NCI-H2227 treated with DMSO at 0.1 percent for 48 hours (cell line): Measurements from ENCODE around the gene FANCC.

ENCODE experiments used
- DNase-seq: peaks from one replicate; lab custom pipeline; 2025; lab: John Stamatoyannopoulos, UW

The FANCC gene, protein sequence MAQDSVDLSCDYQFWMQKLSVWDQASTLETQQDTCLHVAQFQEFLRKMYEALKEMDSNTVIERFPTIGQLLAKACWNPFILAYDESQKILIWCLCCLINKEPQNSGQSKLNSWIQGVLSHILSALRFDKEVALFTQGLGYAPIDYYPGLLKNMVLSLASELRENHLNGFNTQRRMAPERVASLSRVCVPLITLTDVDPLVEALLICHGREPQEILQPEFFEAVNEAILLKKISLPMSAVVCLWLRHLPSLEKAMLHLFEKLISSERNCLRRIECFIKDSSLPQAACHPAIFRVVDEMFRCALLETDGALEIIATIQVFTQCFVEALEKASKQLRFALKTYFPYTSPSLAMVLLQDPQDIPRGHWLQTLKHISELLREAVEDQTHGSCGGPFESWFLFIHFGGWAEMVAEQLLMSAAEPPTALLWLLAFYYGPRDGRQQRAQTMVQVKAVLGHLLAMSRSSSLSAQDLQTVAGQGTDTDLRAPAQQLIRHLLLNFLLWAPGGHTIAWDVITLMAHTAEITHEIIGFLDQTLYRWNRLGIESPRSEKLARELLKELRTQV

DNA sequence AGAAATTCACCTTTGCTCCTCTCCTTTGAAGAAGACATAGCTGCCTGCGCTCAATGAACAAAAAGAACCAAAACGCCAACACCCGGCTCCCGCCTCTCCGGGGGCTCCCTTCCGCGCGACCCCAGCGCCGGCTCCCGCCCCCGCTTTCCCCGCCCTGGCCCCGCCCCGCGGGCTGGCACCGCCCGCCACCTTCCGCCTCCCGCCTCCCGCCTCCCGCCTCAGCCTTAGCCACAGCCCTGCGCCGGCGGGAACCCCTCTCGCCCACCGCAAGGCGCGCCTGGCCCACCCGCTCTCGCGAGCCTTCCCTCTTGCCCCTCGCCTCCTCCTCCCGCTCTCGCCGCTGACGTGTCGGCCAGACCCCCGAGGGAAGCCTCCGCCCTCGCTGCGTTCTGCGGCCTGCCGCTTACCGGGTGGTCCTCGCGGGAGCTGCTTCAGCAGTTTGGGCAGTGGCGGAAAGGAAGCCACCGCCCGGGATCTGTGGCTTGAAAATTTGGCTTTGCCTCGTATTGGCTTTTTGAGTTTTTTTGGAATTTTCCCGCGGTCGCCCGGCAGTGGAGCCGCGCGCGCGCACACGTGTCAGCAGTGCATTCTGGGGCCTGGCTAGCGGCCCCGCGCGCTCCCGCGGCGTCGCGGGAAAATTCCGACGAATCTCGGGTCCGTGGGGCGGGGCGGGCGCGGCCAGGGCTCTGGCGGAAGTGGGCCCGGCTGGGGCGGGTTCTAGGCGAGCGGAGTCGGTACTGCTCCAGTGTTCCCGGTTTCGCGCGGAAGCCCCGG lies at the start of gene FANCC:
Gene FANCC (minus strand): TSS at position 591 of the 774 bp plus-strand sequence. CDS start 68,418 bp downstream, outside the sequence.
- DNase-seq: peak; percentile 91

DNA sequence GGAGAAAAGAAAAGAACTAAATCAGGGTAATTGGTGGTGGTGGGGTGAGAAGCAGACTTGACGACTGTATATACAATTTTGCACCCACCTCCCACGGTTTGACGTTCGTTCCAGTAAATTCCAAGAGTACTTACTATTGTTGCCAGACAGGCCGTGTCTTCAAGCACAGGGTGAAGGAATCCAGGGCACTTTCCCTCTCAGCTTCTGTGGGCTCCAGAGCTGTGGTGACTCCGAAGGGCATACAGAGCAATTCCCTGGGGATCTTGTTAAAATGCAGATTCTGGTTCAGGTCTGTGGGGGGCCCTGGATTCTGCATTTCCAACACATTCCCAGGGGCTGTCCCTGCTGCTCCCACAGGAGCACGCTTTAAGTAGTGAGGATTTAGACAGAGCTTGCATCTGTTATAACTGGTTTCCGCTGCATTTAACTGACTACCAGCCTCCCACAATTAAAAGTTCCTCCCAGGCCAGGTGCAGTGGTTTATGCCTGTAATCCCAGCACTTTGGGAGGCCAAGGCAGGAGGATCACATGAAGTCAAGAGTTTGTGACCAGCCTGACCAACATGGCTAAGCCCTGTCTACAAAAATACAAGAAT lies 49.3 kb upstream of the FANCC start:
- no peak for DNase-seq

DNA sequence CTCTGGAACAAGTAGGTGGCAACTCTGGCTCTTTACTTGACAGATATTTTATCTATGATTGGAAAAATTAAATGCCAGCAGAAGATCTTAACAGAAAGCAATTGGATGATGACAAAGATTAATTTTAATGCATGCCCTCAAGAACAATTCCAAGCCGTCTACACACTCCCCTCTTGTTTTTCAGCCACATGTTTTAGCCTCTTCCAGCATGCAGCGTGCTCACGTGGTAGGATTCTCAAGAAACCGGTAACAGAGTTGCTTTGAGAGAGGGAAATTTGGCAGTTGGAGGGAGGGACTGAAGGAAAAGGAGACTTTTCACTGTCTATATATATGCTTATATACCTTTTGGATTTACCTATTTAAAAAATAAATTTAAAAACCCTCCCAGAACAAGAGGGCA lies 48.3 kb upstream of the FANCC start:
- no peak for DNase-seq

DNA sequence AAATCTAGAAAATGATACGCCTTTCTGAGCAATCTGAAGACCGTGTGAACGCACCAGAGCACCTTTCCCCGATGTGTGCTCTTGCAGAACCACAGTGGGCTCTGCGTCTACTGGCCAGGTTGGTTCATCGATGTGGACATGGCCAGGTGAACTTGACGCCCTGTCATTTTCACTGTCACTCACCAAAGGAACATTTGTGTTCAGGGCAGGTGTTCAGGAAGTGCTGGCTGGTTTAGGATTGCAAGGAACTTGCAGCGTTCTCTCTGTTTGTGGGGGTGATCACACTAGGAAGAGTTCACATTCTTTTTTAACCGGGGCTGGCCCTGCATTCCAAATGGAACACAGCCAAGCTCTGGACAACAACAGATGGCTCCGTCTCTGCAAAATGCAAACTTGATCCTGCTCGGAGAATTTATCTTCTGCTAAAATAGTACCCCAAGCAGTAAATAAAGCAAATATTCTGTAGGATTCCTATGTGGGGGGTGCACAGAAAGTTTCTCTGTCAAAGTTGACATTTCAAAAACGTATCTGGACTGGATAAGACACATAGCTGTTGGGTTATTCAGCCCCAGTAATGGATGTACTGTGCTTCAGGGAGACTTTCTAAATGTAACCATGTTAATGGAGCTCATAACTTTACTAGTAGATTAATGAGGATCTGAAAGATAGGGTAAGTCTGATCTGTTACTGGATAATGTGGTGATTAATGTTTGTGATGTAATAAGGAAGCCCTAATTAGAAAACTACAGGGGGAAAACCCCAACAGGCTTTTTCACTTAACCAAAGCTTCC lies 45.7 kb upstream of the FANCC start:
- no peak for DNase-seq

DNA sequence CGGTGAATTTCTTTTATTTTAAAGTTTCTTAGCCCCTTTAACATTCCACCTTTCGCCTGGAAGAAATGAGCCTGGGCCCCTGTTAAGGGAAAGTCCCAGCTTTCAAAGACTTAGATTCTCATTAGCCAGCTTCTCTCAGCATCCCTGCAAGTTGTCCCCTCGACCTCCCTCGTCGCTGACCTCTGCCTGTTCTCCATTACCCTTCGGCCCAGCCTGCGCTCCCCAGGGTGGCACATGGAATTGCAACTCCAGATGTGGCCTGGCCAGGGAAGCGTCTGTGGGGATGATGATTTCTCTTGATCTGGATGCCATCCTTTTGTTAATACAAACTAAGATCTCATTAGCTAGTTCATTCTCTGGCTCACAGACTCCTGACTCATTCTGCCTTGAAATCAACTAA lies 43.4 kb upstream of the FANCC start:
- no peak for DNase-seq

DNA sequence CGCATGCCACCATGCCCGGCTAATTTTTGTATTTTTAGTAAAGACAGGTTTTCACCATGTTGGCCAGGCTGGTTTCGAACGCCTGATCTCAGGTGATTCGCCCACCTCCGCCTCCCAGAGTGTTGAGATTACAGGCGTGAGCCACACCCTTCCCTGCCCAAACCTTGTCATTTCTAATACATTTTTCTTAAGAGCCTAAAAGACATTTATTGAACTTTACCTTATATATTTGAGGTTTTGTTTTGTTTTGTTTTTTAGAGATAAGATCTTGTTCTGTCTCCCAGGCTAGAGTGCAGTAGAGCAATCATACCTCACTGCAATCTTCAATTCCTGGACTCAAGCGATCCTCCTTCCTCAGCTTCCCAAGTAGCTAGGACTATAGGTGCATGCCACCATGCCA lies 39.8 kb upstream of the FANCC start:
- no peak for DNase-seq

DNA sequence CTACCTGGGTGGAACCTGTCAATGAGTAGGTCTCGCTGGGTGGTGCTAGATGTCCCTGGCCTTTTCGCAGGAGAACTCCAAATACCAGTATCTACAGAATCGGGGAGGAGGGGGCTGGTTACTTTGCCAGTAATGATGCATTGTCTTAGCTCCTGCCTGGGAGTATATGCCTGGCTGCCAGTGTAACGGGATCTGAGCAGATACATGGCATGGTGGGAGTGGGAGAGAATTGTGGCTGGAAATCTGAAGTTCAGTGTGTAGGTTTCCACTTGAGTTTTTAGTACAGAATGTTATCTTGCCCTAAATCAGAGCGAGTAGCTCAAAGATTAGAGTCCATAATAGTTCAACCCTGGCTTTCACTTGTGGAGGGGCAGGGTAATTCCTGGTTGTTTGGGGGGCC lies 38.0 kb upstream of the FANCC start:
- DNase-seq: no peak

DNA sequence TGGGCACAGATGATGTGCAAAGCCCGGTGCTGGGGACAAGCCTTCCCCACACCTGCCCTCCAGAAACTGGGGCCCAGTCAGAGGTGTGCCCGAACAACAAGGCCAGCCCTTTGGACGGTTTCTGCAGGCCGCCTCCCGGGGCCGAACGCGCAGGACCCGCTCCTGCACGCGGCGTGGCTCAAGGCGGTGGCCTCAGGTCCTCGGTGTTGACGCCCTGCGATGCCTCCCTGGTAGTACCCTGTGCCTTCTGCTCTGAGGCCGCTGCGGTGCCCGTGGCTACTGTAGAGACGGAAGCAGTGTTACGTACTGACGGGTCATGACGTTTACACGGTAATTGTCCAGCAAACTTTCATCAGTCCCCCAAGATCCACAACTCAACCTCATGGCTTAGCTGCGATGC lies 33.5 kb upstream of the FANCC start:
- no peak for DNase-seq

DNA sequence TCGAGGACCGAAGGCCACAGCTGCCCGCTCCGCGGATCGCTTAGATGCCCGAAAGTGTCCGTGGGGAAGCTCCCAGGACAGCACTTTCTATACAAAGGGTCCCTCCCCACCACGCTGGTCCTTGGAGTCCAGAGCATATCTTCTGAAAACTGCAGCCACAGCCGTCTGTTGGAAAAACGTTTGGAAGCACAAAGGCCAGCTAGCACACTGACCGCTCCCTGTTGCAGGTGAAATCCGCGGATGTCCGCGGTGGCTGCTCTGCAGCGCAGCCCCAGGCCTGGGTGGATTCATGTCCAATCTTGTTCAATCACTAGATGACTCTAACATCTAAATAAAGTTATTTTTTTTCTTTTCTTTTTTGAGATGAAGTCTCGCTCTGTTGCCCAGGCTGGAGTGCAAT lies 32.8 kb upstream of the FANCC start:
- no peak for DNase-seq

DNA sequence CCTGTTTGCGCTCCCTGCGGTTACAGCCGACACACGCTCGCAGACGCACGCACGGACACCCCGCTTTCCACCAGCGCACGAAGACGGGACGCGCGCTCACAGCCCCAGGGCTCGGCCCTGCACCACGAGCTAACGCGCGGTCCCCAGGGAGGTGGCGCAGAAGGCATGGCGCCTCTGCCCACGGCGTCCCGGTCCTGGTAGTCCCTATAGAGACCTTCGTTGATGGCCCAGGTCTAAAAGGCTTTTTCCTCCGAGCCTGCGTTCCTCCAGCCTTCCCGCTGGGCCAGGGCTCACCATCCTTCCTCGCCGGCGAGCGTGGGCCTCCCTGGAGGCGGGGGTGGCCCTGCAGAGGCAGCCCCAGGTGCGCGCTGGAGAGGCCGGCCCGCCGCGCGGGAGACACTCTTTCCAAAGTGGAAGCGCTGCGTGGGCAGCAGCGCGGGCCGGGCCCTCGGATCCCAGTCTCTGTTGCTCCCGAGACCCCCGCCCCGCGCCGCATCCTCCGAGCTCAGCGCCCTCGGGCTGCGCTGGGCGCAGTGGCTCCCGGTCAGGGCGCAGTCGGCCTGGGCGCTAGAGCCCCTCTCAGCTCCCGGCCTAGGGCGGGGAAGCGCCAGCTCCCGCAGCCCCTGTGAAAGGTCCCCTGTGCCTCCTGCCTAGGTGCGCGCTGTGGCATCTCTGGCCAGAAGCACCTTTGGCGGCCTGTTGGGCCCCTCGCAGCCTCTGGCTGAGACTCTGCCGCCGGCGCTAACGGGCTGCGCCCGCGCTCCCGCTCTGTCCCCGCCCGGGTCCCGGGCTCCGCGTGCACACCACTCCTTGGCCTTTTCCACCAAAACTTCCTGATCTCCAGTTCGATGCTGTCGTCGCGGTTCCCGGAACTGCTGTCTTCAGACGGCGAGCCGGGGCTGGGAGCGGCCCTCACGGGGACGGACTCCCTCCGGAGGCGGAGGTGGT lies 31.9 kb upstream of the FANCC start:
- no peak for DNase-seq

DNA sequence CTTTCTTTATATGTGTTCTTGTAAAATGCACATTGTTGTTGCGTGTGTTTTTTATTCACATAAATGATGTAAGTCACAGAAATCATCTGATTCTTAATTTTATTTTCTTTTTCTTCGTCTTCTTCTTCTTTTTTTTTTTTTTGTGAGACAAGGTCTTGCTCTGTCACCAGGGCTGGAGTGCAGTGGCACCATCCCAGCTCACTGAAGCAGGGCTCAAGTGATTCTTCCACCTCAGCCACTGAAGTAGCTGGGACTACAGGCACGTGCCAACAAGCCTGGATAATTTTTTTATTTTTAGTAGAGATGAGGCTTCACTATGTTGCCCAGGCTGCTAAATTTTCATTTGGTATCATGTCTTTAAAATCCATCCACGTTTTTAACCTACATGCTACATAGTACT lies 28.5 kb upstream of the FANCC start:
- no peak for DNase-seq

DNA sequence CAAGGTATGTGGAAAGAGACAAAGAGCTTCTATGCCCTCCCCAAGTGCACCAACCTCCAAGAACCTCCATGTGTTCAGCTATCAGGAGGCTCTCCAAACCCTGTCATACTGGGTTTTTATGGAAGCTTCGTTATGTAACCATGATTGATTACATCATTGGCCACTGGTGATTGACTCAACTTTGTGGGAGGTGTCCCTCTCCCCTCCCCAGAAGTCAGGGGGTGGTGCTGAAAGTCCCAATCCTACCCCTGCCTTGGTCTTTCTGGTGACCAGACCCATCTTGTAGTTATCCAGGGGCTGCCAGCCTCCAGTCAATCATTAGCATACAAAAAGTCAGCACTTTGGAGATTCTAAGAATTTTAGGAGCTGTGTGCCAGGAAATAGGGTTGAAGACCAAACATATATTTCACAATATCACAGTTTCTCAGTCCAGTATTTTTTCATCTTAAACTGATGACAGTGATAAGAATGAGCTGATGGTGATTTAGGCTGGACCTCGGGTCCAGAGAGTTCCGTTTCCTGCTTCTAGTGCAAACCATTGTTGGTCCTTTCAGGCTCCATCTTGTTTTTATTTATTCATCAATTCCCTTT lies 27.3 kb upstream of the FANCC start:
- no peak for DNase-seq

DNA sequence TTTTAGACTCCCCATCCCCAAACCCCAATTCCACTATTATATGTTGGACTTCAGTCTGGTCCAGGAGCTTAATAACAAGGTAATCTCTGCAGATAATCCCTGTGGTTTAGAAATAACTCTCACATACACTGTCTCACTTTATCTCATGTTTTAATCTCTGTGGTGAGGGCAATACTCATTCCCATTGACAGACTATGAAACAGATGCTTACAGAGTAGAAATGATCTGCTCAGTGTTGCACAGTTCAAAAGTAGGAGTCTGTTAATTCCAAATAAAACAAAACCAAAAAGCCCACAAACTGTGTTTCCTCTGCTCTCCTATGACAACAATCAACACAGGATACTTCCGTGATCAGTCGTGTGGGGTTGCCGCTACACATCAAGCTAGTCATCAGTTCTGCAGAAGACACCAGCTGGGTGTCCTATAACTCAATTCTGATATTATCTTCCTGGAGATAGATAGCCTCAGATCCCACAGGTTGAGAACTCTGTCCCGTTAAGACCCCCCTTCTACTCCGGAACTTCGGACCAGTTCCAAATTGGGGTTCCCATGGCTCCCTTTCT lies 26.3 kb upstream of the FANCC start:
- no peak for DNase-seq

DNA sequence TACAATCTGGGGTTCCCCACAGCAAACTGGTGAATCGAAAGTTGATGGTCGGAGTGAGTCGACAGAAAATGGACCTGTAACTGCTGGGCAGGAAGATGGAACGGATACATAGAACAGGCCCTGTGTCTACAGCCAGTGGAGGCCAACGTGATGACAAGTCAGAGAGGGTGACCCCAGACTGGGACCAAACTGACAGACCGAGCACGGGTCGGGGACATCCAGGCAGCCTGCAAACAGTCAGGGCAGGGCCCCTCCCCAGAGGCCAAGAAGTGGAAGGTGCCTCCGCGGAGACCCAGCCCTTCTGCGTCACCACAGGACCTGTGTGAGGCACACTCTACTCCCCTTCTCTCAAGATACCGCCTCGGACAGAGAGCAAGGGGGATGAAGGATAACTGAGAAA lies 25.1 kb upstream of the FANCC start:
- DNase-seq: no peak

DNA sequence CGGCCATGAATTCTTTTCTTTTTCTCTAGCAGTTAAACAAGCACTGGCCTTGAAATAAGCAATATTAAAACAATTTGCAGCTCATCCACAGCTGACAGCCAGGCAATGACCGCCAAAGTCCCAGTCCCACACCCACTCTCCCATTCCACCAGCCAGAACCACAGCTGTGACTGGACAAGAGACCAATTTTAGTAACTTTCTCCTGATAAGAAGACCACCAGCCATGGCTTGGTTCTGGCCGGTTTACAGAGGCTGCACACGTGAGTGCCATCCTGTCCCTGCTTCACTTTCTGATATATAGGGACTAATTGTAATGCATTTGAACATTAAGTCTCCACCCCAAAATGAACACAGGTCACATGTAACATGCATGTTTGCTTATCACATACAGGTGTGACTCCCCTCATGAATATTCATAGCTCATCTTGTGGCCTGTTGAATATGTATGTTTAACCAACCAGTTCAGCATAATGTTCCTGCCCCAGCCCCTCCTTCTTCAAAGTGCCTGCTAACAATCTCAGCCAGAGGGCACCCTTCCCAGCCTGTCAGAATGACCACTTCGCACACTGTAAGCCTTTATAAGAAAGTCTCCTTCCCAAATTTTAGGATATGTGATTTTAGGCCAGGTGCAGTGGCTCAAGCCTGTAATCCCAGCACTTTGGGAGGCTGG lies 23.9 kb upstream of the FANCC start:
- no peak for DNase-seq

DNA sequence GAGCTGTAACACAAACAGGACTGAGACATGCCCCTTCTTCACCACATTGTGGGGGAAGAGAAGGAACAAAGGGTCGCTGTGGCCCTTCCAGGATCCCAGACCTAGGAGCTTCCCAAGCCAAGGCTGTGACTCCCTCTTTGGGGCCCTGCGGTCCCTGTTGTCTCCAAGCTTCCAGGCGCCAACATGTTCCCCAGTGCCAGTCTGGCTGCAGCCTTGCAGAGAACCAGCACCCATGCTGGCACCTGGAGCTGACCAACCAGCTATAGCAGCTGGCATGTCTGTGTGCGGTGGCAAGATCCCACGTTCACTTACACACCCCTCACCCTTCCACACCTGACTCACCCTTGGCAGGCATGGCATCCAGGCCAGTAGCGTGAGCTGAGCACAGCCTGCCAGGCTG lies 20.7 kb upstream of the FANCC start:
- no peak for DNase-seq

DNA sequence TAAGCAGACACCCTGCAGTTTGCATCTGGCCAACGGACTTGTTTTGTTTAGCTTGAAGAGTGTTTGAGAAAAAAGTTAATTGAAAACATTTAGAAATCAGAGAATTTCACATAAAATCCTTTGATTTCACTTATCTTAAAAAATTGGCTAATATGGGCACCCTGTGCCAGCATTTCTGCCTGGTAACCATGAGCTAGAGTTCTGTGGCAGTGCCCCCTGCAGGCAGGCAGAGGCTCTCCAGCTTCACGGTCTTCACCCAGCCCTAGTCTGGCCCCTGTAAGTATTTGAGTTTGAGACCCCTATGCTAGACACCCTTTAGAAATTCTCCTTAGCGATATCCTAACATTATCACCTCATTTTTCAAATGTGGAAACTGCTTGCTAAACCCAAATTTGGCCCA lies 18.8 kb upstream of the FANCC start:
- DNase-seq: no peak

DNA sequence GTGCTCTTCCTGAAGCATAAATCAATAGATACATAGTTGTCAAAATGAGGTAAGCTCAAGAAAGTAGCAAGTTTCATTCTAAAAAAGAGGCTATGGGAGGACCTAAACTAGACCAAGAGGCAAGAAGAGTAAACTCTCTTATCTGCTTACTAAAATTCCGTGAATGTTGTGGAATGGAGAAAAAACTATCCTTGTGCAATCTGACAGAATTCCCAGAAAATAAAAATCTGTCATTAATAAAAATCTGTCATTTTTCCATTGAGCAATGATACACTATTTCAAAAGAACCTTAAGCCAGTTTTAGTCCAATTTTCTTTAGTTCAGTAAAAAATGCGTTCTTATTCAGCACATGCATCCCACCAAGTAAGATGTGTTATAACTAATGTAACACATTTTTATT lies 15.9 kb upstream of the FANCC start:
- DNase-seq: no peak

DNA sequence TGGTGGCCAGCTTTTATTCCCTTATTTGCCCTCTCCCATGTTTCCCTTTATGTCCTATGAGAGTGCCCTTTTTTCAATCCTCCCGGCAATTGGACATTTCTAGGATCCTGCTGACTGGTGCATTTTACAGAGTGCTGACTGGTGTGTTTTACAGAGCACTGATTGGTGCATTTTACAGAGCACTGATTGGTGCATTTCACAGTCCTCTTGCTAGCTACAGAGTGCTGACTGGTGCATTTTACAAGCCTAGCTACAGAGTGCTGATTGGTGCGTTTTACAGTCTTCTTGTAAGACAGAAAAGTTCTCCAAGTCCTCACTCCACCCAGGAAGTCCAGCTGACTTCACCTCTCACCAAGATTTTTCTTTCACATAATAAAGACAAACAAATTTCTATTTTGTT lies 15.4 kb upstream of the FANCC start:
- no peak for DNase-seq
